AG09309 (cell line): ENCODE measurements around the gene BORCS6.
"Not testable (repeated sequence)": the region's sequence is repeated elsewhere in the genome, so short reads cannot be mapped to it uniquely, and the experiment has no call there.

ENCODE experiments used
- DNase-seq: peaks from one replicate; pipeline ENCODE4 v3.0.0-alpha.2; 2010; ENCODE audit warnings: low read depth
- H3K4me3 ChIP-seq: 2 replicates; pipeline ENCODE4 v1.5.1; 2011; ENCODE audit warnings: mild to moderate bottlenecking, low read depth, low read length, moderate library complexity; ENCODE audit not compliant: control insufficient read depth
- CTCF ChIP-seq: IDR thresholded peaks from 2 replicates; pipeline ENCODE4 v1.5.1; 2011; ENCODE audit warnings: mild to moderate bottlenecking, low read depth, low read length, inconsistent platforms; ENCODE audit not compliant: insufficient read depth, control insufficient read depth; ENCODE audit errors: missing control alignments

The BORCS6 gene

GRCh38 chr17:8176998-8177731 lies 12.8 kb downstream of the BORCS6 start:
- DNase-seq = no peak
- no peak for TF ChIP-seq CTCF
- H3K4me3 ChIP-seq = peak overlapping the region; percentile 70

- DNase-seq = no peak
- no peak for TF ChIP-seq CTCF
These were observed 13.6 kb downstream of the BORCS6 start, which contains the start of gene TMEM107 for GRCh38 chr17:8176197-8176940. Gene TMEM107 (minus strand): TSS chr17:8176380. CDS start chr17:8176286, 94 bp downstream.

GRCh38 chr17:8175795-8176196 lies 14.2 kb downstream of the BORCS6 start:
- peak overlapping the region; percentile 70 for H3K4me3 ChIP-seq
- TF ChIP-seq CTCF = no peak
- DNase-seq = no peak

More at GRCh38 chr17:8176197-8176940, 13.6 kb downstream of the BORCS6 start, which contains the start of gene TMEM107:
- peak within 1 kb of the TSS; percentile 70 for H3K4me3 ChIP-seq

GRCh38 chr17:8173871-8174322 lies 16.1 kb downstream of the BORCS6 start:
- TF ChIP-seq CTCF = no peak
- DNase-seq = no peak
- H3K4me3 ChIP-seq = peak overlapping the region; percentile 18

GRCh38 chr17:8173056-8173870 lies 16.7 kb downstream of the BORCS6 start:
- no peak for TF ChIP-seq CTCF
- DNase-seq = peak; percentile 90

GRCh38 chr17:8170186-8170585 lies 19.8 kb downstream of the BORCS6 start:
- H3K4me3 ChIP-seq, DNase-seq: not testable (repeated sequence)

More at GRCh38 chr17:8173056-8173870, 16.7 kb downstream of the BORCS6 start:
- H3K4me3 ChIP-seq = peak overlapping the region; percentile 18
